A204.1 (cell line): ENCODE measurements around the gene GDF3.
"Not testable (repeated sequence)": the region's sequence is repeated elsewhere in the genome, so short reads cannot be mapped to it uniquely, and the experiment has no call there.

Experiments
- FAIRE-seq: peaks from 2 replicates; lab custom pipeline; 2012; peaks lifted over from hg19 to GRCh38; lab: Jason Lieb, UNC

The GDF3 gene

DNA sequence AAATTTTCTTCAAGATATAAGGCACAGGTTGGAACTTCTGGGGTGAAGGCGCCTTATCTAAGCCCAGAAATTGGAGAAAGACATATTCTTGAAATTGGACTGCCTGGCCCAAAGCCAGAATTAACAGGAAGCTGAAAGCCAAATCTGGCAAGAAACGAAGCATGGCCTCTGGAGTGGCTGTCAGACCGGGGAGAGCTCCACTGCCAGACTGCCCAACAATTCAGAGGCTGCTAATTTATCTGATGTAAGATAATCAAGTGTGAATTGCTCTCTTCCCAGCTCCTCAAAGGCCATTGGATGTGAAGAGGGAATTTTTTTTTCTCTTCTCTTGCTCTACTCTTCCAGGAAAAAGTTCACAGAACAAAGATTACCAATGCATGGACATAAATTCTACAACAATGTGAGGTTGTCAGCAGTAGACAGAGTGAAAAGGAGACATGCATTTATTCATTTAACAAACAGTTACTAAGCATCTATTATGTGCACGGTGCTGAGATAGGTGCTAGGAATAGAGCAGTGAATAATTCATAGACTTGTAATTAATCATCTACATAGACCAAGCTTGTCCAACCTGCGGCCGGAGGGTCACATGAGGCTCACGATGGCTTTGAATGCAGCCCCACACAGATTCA is at the start of gene GDF3:
Gene GDF3 (minus strand): TSS at position 210 of the 632 bp plus-strand sequence. CDS start 47 bp downstream, at position 163.
- no peak for FAIRE-seq

GRCh38 chr12:7732993-7733392 is 37.4 kb upstream of the GDF3 start:
- FAIRE-seq: no peak

DNA sequence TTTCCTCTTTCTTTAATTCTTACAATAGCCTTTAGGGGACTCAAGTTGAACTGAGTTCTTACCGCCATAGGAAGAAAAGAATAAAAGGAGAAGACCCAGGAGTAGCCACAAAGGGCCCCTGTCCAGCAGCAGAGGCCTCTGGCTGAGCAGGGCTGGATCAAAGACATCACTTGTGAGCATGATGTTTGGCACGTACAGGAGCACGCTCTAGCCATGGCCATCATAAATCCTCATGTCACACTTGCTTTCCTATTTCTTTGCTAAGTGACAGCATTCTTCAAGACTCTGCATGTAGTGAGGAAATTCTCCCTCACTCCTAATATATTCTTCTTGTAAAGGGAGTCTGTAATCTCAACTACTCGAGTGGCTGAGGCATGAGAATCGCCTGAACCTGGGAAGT is 35.9 kb upstream of the GDF3 start:
- FAIRE-seq: no peak

DNA sequence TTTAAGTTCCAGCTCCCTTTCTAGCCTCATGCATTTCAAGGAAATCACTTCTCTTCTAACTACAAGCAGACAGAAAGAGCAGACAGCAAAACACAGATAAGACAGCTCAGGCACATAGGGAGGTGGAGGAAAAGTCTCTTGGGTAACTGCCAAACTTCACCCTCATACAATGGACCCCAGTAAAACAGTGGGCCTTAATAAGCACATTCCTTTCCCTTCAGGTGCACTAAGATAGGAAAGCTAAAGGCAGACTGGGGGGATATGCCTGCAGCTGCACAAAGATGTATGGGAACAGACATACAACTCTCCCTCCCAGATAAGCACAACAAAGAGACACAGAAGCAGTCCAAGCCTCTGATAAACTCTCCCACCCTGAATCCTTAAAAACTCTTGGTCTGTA is 35.4 kb upstream of the GDF3 start:
- FAIRE-seq: not testable (repeated sequence)

DNA sequence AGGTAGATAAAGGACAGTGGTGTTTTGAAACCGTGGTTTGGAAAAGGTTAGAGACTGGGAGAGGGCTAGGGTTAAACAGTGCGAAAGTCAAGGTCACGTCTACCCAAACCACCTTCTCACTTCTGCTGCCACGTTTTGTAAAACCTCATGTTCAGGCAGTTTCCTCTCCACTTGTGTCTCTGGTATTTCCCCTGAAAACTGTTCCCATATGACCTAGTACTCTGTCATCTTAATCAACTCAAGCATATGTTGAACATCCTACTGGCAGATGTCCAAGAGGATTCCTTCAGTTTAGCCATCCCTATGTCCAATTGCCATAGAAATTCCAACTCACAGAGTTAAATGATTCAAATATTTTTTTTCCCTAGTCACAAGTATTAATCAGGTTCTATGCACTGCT is 34.2 kb upstream of the GDF3 start:
- no peak for FAIRE-seq

DNA sequence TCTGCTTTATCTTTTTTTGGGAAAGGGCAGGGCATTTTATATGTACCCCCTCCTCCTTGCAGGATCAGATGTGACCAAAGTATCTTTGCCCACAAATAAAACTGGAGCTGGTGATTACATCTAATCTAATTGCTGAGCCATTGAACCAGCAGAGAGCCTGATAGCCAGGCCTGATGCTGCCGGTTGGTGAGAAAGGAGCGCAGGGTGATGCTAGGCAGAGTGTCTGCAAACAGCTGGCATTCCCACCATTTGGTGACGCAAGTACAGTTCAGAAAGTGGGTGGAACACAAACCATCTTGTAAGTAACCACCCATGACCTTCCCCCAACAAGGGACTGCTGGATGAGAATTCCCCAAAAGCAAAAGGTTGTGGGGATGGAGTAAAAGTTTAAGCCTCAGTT is 28.4 kb upstream of the GDF3 start:
- FAIRE-seq: no peak

- no peak for FAIRE-seq
Observed at GRCh38 chr12:7719946-7720730, 24.6 kb upstream of the GDF3 start.

GRCh38 chr12:7716381-7716780 is 20.8 kb upstream of the GDF3 start:
- FAIRE-seq: no peak

GRCh38 chr12:7712841-7713442 is 17.4 kb upstream of the GDF3 start:
- no peak for FAIRE-seq

DNA sequence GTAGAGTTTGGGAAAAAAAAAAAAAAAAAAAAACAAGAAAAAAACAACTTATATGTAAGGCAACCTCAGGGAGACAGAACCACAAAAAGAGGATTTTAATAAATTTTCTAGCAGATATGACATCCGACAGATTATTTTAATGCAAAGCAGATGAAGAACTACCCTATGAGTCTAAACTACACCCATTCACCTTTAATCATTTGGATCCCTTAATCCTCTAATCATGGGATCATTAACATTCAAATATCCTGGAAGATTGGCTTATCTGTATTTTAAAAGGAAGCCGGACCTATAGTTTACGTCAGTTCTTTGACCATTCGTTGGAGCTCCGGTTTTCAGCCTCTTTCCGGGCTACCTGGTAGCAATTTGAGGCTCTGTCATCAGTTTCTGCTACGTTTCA is 15.6 kb upstream of the GDF3 start, which contains the start of gene DPPA3:
Gene DPPA3 (plus strand): TSS at position 301 of the 400 bp plus-strand sequence. CDS start 138 bp downstream, outside the sequence.
- no peak for FAIRE-seq

GRCh38 chr12:7709969-7710675 is 14.5 kb upstream of the GDF3 start:
- FAIRE-seq: no peak

- FAIRE-seq: no peak
Observed at GRCh38 chr12:7705846-7706245, 10.3 kb upstream of the GDF3 start.

GRCh38 chr12:7695237-7695560 is 376 bp downstream of the GDF3 start:
- FAIRE-seq: no peak

- FAIRE-seq: no peak
Observed at GRCh38 chr12:7694556-7695236, 879 bp downstream of the GDF3 start.

GRCh38 chr12:7693793-7694192 is 1.8 kb downstream of the GDF3 start:
- no peak for FAIRE-seq

- FAIRE-seq: no peak
Observed at GRCh38 chr12:7681535-7681934, 14.0 kb downstream of the GDF3 start.

DNA sequence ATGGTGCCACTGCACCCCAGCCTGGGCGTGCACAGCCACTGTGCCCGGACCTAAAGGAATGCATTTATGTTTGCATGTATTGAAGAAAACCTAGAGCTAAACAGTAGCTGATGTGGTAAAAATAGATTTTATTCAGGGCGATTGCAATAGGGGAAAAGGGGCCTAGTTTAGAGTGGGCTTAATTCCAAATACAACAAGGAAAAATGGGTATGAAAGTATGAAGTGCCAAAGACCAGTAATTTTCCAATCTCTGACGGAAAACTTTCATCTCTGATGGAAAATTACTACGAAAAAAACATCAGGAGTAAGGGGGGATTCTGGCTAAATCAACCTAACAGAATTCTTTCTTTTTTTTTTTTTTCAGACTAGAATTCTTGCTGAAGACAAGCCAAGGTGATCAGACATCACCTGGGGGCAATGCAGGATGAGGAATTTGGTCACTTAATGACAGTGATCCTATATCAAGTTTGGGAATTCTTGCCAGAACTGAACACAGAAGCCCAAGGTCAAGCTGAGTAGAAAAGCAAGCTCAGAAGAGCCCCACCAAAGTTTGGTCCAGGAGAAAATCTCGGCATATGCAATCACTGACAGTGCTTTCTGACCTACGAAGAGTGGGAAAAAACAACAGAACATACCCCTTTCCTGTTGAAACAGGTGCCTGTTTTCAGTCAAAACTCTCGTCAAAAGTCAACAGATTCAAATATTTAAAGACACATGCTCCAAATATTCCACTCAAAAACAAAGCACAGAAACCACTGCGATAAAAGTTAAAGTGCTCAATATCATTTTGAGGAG is 16.1 kb downstream of the GDF3 start:
- FAIRE-seq: no peak

DNA sequence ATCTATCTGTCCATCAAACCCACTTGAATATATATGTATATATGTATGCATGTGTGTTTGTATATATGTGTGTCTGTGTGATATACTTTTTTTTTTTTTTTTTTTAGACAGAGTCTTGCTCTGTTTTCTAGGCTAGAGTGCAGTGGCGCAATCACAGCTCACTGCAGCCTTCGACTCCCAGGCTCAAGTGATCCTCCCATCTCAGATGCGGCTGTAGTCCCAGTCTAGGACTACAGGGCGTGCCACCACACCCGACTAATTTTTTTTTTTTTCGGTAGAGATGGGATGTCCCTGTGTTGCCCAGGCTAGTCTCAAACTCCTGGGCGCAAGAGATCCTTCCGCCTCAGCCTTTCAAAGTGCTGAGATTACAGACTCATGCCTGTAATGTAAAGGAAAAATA is 16.8 kb downstream of the GDF3 start:
- FAIRE-seq: no peak

- FAIRE-seq: not testable (repeated sequence)
Observed at GRCh38 chr12:7677432-7677888, 18.1 kb downstream of the GDF3 start.

GRCh38 chr12:7675455-7675854 is 20.1 kb downstream of the GDF3 start:
- FAIRE-seq: not testable (repeated sequence)

- no peak for FAIRE-seq
Observed at GRCh38 chr12:7668171-7668570, 27.4 kb downstream of the GDF3 start.
